Karpas-422 (cell line): Measurements from ENCODE around the gene PAPLN. TPM values are rescaled to one million over a fixed set of nuclear protein-coding genes. Genes with fewer than 3 reads are reported as not detected.

Source experiments
- DNase-seq: peaks from one replicate; pipeline ENCODE4 v3.0.0-alpha.2; 2015
- H2AFZ ChIP-seq: fragments of 200-600 bp; sonication (generic); 2 replicates; pipeline ENCODE4 v1.6.1; 2014; ENCODE audit warnings: antibody characterized with exemption, low read length, mixed read lengths
- H3K27ac ChIP-seq: fragments of 200-600 bp; sonication (generic); 2 replicates; pipeline ENCODE4 v1.5.1; 2014; ENCODE audit warnings: mild to moderate bottlenecking, low read length, moderate library complexity
- H3K27me3 ChIP-seq: fragments of 200-600 bp; sonication (generic); 2 replicates; pipeline ENCODE4 v1.6.1; 2014; ENCODE audit warnings: low read length, mixed read lengths
- H3K36me3 ChIP-seq: fragments of 200-600 bp; sonication (generic); 2 replicates; pipeline ENCODE4 v1.6.1; 2014; ENCODE audit warnings: low read length, mixed read lengths; ENCODE audit not compliant: insufficient read depth
- H3K4me1 ChIP-seq: fragments of 200-600 bp; sonication (generic); 2 replicates; pipeline ENCODE4 v1.6.1; 2014; ENCODE audit warnings: mild to moderate bottlenecking, low read length, mixed read lengths
- H3K4me2 ChIP-seq: fragments of 200-600 bp; sonication (generic); 2 replicates; pipeline ENCODE4 v1.6.1; 2014; ENCODE audit warnings: low read length, low read depth, mild to moderate bottlenecking; ENCODE audit not compliant: poor library complexity, severe bottlenecking
- H3K4me3 ChIP-seq: fragments of 200-600 bp; sonication (generic); 2 replicates; pipeline ENCODE4 v1.5.1; 2014; ENCODE audit warnings: mild to moderate bottlenecking, antibody characterized with exemption, low read length, mixed read lengths
- H3K79me2 ChIP-seq: fragments of 200-600 bp; sonication (generic); 2 replicates; pipeline ENCODE4 v1.6.1; 2014; ENCODE audit warnings: mild to moderate bottlenecking, low read length, mixed read lengths
- H3K9ac ChIP-seq: fragments of 200-600 bp; sonication (generic); 2 replicates; pipeline ENCODE4 v1.6.0; 2014; ENCODE audit warnings: low read length
- H3K9me2 ChIP-seq: fragments of 200-600 bp; sonication (generic), shearing (Covaris generic); replicated peaks from 2 replicates; pipeline ENCODE4 v1.6.0; 2014; ENCODE audit warnings: mild to moderate bottlenecking, low read length, moderate library complexity; ENCODE audit not compliant: insufficient read depth
- H3K9me3 ChIP-seq: fragments of 300-700, 200-600 bp; sonication (generic); 2 replicates; pipeline ENCODE4 v1.6.1; 2014; ENCODE audit warnings: low read length, mixed read lengths
- H4K20me1 ChIP-seq: fragments of 200-600 bp; sonication (generic); 2 replicates; pipeline ENCODE4 v1.6.1; 2014; ENCODE audit warnings: mild to moderate bottlenecking, antibody characterized with exemption, low read length, low read depth; ENCODE audit not compliant: insufficient read depth
- total RNA-seq: library from RNA; depleted of rRNA; stranded (reverse); fragments of >200 nt; shearing (Covaris generic); gene quantifications from 2 replicates; pipeline ENCODE4 v1.2.3, GENCODE V29; 2014; ENCODE audit warnings: low replicate concordance

Gene PAPLN
- total RNA-seq, 1 experiment from 2014 or later: 12.9 TPM

- DNase-seq: no peak
- no peaks in the 10 kb centered on the region for H3K27me3 ChIP-seq
- H3K79me2 ChIP-seq: no peaks in the 10 kb centered on the region
- H3K9me3 ChIP-seq: no peaks in the 10 kb centered on the region
- no peaks in the 10 kb centered on the region; the same call in 1 of the 2 replicates for H3K36me3 ChIP-seq
- no peak overlapping the region for H3K4me3 ChIP-seq
- H3K9me2 ChIP-seq: no peaks in the 10 kb centered on the region
- H3K9ac ChIP-seq: no peak overlapping the region
- peaks cover 21% of the 10 kb centered on the region for H3K4me1 ChIP-seq
- H4K20me1 ChIP-seq: peaks cover 21% of the 10 kb centered on the region
- no peak overlapping the region for H2AFZ ChIP-seq
- no peak overlapping the region for H3K27ac ChIP-seq
- no peak overlapping the region for H3K4me2 ChIP-seq
Observed at GRCh38 chr14:73258845-73259611, 21.7 kb downstream of the PAPLN start.

GRCh38 chr14:73259837-73260236 is 22.5 kb downstream of the PAPLN start:
- Histone ChIP-seq H4K20me1 (peaks cover 21% of the 10 kb centered on the region), H3K9me2 (no peaks in the 10 kb centered on the region), H3K36me3 (no peaks in the 10 kb centered on the region; the same call in 1 of the 2 replicates), H3K4me2 (no peak overlapping the region), H3K27ac (no peak overlapping the region), H3K9ac (no peak overlapping the region), H3K9me3 (no peaks in the 10 kb centered on the region), H2AFZ (no peak overlapping the region), H3K27me3 (no peaks in the 10 kb centered on the region), H3K79me2 (no peaks in the 10 kb centered on the region), H3K4me1 (peaks cover 21% of the 10 kb centered on the region), H3K4me3 (no peak overlapping the region)
- no peak for DNase-seq

- Histone ChIP-seq H3K36me3 (no peaks in the 10 kb centered on the region; the same call in 1 of the 2 replicates), H3K4me2 (no peak overlapping the region), H3K79me2 (no peaks in the 10 kb centered on the region), H3K9me2 (no peaks in the 10 kb centered on the region), H3K27me3 (no peaks in the 10 kb centered on the region), H3K4me3 (no peak overlapping the region), H3K4me1 (peaks cover 21% of the 10 kb centered on the region), H2AFZ (no peak overlapping the region), H3K9me3 (no peaks in the 10 kb centered on the region), H3K9ac (no peak overlapping the region), H4K20me1 (peaks cover 21% of the 10 kb centered on the region), H3K27ac (no peak overlapping the region)
- no peak for DNase-seq
Observed at GRCh38 chr14:73260574-73260973, 23.3 kb downstream of the PAPLN start.

- Histone ChIP-seq H3K9me3 (no peaks in the 10 kb centered on the region), H2AFZ (no peak overlapping the region), H3K36me3 (no peaks in the 10 kb centered on the region; the same call in 1 of the 2 replicates), H3K4me3 (no peak overlapping the region), H3K79me2 (no peaks in the 10 kb centered on the region), H3K27me3 (no peaks in the 10 kb centered on the region), H3K4me2 (no peak overlapping the region), H4K20me1 (peaks cover 21% of the 10 kb centered on the region), H3K27ac (no peak overlapping the region), H3K9me2 (no peaks in the 10 kb centered on the region), H3K4me1 (peaks cover 21% of the 10 kb centered on the region), H3K9ac (no peak overlapping the region)
- DNase-seq: no peak
Observed at GRCh38 chr14:73261075-73261474, 23.8 kb downstream of the PAPLN start.

GRCh38 chr14:73261520-73262426 is 24.5 kb downstream of the PAPLN start:
- Histone ChIP-seq H4K20me1 (peaks cover 21% of the 10 kb centered on the region), H2AFZ (no peak overlapping the region), H3K27me3 (no peaks in the 10 kb centered on the region), H3K27ac (no peak overlapping the region), H3K4me1 (peaks cover 21% of the 10 kb centered on the region), H3K9ac (no peak overlapping the region), H3K4me3 (no peak overlapping the region), H3K9me2 (no peaks in the 10 kb centered on the region), H3K79me2 (no peaks in the 10 kb centered on the region), H3K9me3 (no peaks in the 10 kb centered on the region), H3K36me3 (no peaks in the 10 kb centered on the region; the same call in 1 of the 2 replicates), H3K4me2 (no peak overlapping the region)
- DNase-seq: no peak

- Histone ChIP-seq H3K4me3 (no peak overlapping the region), H3K4me1 (peaks cover 14% of the 10 kb centered on the region), H2AFZ (no peak overlapping the region), H4K20me1 (peaks cover 21% of the 10 kb centered on the region), H3K27me3 (no peaks in the 10 kb centered on the region), H3K4me2 (no peak overlapping the region), H3K36me3 (no peaks in the 10 kb centered on the region; the same call in 1 of the 2 replicates), H3K9me2 (no peaks in the 10 kb centered on the region), H3K9ac (no peak overlapping the region), H3K27ac (no peak overlapping the region), H3K9me3 (no peaks in the 10 kb centered on the region), H3K79me2 (no peaks in the 10 kb centered on the region)
- no peak for DNase-seq
Observed at GRCh38 chr14:73262427-73263183, 25.3 kb downstream of the PAPLN start.

GRCh38 chr14:73263606-73264005 is 26.3 kb downstream of the PAPLN start:
- Histone ChIP-seq H3K79me2 (no peaks in the 10 kb centered on the region), H3K9me2 (no peaks in the 10 kb centered on the region), H3K4me1 (peaks cover 4% of the 10 kb centered on the region), H3K4me2 (no peak overlapping the region), H3K27me3 (no peaks in the 10 kb centered on the region), H3K4me3 (no peak overlapping the region), H3K36me3 (no peaks in the 10 kb centered on the region; the same call in 1 of the 2 replicates), H4K20me1 (peaks cover 21% of the 10 kb centered on the region), H3K9ac (no peak overlapping the region), H3K27ac (no peak overlapping the region), H3K9me3 (no peaks in the 10 kb centered on the region), H2AFZ (no peak overlapping the region)
- DNase-seq: no peak
